GM19043 (cell line): Measurements from ENCODE around the gene LRFN5.

Source experiments
- ATAC-seq: cut with Tn5 transposase; IDR thresholded peaks from one replicate; pipeline ENCODE4 v1.9.1; 2021; ENCODE audit warnings: low read depth; ENCODE audit not compliant: unreplicated experiment

The LRFN5 gene

DNA sequence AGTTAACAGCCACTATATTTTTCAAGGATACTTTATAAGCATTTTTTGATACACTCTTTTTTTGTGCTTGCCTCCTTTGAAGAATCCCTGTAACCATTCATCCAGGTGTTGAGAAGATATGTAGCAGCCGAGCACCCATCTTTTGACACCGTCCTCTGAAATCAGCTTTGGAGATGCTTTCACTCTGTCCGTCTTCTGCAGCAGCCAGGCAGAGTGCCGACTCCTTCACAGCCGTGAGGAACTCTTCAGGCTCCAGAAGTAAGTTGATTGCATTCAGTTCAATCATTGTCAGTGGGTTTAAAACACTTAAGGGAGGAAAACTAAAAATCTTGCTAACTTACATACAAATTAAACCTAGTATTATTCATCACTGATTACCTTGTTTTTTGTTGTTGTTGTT is 160.1 kb downstream of the LRFN5 start:
- no peak for ATAC-seq

- ATAC-seq = no peak
These were observed 167.0 kb downstream of the LRFN5 start for GRCh38 chr14:41773536-41774279.

GRCh38 chr14:41782511-41782910 is 175.8 kb downstream of the LRFN5 start:
- no peak for ATAC-seq

GRCh38 chr14:41783403-41783802 is 176.7 kb downstream of the LRFN5 start:
- ATAC-seq = no peak

- no peak for ATAC-seq
These were observed 179.0 kb downstream of the LRFN5 start for GRCh38 chr14:41785696-41786095.

DNA sequence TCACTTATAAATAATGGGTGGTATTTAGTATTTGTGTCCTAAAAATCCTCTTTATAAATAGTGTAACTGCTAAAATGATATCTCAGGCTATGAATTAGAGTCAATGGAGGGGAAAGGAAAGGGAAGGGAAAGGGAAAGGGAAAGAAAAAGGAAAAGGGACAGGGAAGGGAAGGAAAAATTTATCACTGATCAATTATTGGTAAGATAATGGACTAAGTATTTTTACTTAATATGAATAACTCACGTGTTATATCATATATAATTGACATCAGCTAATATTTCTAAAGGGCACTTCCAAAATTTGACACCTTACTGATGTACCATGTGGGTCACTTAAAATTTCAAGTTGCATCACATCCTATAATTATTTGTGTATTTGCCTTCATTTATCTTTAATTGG is 193.1 kb downstream of the LRFN5 start:
- no peak for ATAC-seq

GRCh38 chr14:41805633-41806032 is 199.0 kb downstream of the LRFN5 start:
- ATAC-seq = no peak

DNA sequence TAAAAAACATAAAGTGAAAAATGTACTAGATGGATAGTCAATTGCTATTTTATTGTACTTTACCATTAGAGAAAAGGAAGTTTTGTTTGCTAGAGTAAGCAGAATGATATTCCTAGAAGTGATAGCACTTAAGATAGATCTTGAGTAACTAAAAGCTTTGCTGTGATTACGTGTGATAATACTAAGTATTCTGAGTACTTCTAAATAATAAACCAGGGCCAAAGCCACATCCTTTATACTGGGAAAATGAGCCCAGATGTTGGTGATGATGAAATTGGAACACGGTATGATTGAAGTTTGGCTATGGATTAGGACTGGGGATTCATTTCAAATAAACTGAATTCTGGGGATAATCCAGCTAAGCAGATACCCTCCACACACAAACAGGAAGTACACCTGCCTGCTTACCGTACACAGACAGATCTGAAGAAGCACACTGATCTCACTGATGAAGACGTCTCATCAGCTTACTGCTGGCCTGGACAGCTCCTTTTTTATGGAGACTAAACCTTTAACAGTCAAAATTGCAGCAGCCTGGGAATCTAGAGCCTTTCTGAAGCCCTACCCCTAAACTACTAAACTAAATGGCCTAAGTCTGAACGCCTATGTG is 199.8 kb downstream of the LRFN5 start:
- no peak for ATAC-seq

DNA sequence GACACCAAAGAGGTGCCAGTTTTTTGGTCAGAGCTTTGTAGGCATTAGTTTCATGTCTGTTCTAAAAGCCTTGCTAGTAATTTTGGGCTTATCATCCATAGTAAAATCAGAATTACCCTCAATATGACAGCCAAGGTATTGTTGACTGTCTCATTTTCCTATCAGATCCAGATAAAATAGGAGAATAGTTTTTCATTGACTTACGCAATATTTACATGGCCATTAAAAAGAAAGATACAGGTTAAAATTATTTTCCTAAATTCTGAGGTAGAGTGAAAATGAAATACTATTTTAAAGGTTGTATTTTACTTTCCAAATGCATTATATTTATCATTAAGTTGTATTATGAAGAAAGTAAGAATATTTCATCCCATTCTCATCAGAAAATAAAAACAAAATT is 203.7 kb downstream of the LRFN5 start:
- no peak for ATAC-seq

GRCh38 chr14:41817626-41818025 is 210.9 kb downstream of the LRFN5 start:
- no peak for ATAC-seq

GRCh38 chr14:41824441-41824840 is 217.8 kb downstream of the LRFN5 start:
- no peak for ATAC-seq

- ATAC-seq = no peak
These were observed 218.9 kb downstream of the LRFN5 start for GRCh38 chr14:41825622-41826021.

DNA sequence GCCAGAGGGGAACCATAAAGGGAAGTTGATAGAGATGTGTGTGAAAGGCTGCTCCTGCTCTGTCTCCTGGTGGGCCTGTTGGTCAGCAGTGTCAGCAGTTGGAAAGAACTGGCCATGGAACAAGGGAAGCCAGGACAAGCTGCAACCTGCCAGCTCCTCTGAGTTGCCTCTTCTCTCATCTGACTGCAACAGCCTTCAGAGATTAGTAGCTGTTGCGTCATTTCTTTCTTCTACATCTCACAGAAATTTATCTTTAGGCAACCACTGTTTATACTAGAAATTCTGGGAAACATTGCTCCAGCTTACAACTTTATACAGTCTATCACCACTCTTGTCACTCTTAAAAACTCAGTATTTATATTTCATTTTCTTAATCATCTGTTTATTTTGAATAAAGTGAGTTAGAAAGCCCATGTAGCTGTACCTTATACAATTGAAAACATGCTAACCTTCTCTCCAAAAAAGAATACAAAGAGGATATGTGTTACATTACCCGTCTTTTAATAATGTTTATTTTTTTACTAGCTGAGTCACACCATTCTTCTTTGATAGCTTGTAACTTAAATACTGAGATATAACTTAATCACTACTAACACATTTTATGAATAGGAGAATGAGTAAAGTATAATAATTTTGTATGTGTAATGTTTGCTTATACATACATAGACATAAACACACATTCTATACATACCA is 224.2 kb downstream of the LRFN5 start:
- no peak for ATAC-seq

DNA sequence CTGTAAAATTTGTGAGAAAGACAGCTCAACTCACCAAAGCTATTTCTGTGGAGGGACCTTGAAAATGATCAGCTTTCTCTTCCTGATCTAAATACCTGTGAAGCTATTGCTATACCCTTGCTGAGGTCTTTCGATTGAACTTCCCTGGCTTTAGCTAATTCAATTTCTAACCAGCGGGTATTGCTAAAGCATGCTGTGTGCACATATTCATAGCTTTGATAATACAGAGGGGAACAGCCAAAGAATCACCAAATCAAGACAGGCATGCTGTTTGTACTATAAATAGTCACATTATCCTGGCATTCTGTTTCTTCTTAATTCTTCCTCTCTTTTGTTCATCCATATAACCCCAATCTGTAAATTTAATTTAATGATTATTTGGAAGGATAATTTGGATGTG is 233.0 kb downstream of the LRFN5 start:
- ATAC-seq = no peak

GRCh38 chr14:41859336-41859735 is 252.7 kb downstream of the LRFN5 start:
- ATAC-seq = no peak

- no peak for ATAC-seq
These were observed 253.9 kb downstream of the LRFN5 start for GRCh38 chr14:41860586-41860985.

GRCh38 chr14:41865894-41866293 is 259.2 kb downstream of the LRFN5 start:
- no peak for ATAC-seq

DNA sequence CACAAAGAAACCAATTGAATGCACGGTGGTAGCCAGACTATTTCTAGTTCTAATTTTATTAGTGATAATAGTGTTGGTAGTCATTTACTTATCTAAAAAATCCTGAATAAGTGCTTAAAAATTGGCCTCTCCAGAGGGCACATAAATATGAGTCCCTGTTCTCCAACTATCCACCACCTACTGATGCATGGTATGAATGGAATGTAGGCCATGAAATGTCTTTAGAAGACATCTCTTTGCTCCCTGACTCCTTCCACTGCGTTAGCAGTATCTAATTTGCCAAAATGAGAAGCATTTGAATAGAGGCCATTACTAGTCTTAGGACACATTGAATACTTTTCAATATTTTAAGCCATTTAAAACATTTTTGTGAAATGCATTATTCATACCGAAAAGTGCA is 261.7 kb downstream of the LRFN5 start:
- no peak for ATAC-seq

- no peak for ATAC-seq
These were observed 266.4 kb downstream of the LRFN5 start for GRCh38 chr14:41872931-41873685.

DNA sequence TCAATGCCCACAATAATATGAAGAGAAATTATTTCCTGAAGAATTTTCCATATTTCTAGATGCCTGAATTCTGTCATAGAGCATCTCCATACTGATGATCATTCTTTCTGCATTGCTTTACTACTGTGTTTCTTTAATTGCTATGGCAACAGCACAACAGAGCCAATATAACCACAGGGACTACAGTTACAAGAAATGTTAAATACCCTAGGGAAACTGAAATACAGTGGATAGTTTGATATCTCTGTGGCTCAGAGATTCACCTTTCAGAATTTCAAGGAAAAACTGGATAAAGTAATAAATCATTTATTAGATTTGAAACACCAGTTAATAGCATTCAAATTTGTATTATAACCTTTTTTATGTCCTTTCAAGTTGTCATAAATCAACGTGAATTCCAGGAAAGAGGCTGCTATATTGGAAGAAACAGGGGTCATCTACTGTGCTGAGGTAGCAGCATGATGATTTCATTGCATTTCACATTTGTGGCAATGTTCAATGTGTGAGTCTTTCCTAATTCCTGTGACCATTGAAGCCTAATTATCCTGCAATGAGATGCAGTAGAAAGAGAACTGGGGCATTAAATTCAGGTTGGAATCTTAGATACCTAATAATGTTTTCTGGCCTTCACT is 267.1 kb downstream of the LRFN5 start:
- ATAC-seq = no peak

DNA sequence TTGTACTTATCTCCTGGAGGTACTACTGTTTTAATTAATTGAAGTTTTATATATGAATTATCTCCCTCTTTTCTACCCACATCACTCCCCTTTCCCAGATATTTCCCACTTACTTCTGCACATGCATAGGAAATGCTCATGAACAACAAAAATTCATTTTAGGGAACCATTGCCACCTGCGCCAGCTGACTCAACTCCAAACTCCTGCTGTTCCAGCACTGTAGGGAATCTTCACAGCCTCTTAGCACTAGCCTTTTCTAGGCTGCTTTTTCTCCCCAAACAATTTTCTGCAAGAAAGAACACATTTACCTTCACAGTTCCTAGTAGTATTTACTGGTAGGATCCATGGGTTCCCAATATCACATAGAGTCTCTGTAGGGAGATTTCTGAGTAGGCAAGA is 268.4 kb downstream of the LRFN5 start:
- no peak for ATAC-seq
